Neural cell (in vitro differentiated cells): ENCODE results near the gene CALHM2. TPM values are rescaled to one million over a fixed set of nuclear protein-coding genes. Genes with fewer than 3 reads are reported as not detected.

Experiments used
- H2AFZ ChIP-seq: fragments of 200-600, 300-800 bp; sonication (generic), shearing (Covaris generic); 2 replicates; pipeline ENCODE4 v1.6.0; 2014; ENCODE audit warnings: low read depth, mild to moderate bottlenecking, antibody characterized with exemption, low read length, moderate library complexity
- H3F3A ChIP-seq: fragments of 200-600 bp; shearing (Covaris generic); 2 replicates; pipeline ENCODE4 v1.6.1; 2016; ENCODE audit warnings: mild to moderate bottlenecking, moderate library complexity, mixed read lengths, antibody characterized with exemption, low read length; ENCODE audit not compliant: insufficient read depth, poor library complexity, severe bottlenecking
- H3K27ac ChIP-seq: fragments of 200-600, 300-800 bp; sonication (generic), shearing (Covaris generic); 2 replicates; pipeline ENCODE4 v1.5.1; 2014; ENCODE audit warnings: mild to moderate bottlenecking, low read length, moderate library complexity
- H3K27me3 ChIP-seq: fragments of 300-800, 200-600 bp; sonication (generic), shearing (Covaris generic); 2 replicates; pipeline ENCODE4 v1.6.0; 2014; ENCODE audit warnings: mild to moderate bottlenecking, low read depth, low read length, moderate library complexity; ENCODE audit not compliant: insufficient read depth
- H3K36me3 ChIP-seq: fragments of 300-800, 200-600 bp; sonication (generic), shearing (Covaris generic); 2 replicates; pipeline ENCODE4 v1.5.1; 2014; ENCODE audit warnings: mild to moderate bottlenecking, antibody characterized with exemption, low read length, moderate library complexity; ENCODE audit not compliant: insufficient read depth
- H3K4me2 ChIP-seq: fragments of 300-800, 200-600 bp; sonication (generic), shearing (Covaris generic); 2 replicates; pipeline ENCODE4 v1.6.0; 2014; ENCODE audit warnings: mild to moderate bottlenecking, low read length
- H3K4me3 ChIP-seq: fragments of 300-800, 200-600 bp; sonication (generic), shearing (Covaris generic); 2 replicates; pipeline ENCODE4 v1.5.1; 2014; ENCODE audit warnings: mild to moderate bottlenecking, low read length, moderate library complexity
- H3K79me2 ChIP-seq: fragments of 200-600 bp; shearing (Covaris generic); replicated peaks from 2 replicates; pipeline ENCODE4 v1.6.0; 2014; ENCODE audit warnings: mild to moderate bottlenecking, low read length, moderate library complexity; ENCODE audit not compliant: insufficient read depth
- H3K9ac ChIP-seq: fragments of 300-800, 200-600 bp; sonication (generic), shearing (Covaris generic); 2 replicates; pipeline ENCODE4 v1.6.1; 2016; ENCODE audit warnings: mild to moderate bottlenecking, low read length, mixed read lengths
- H3K9me2 ChIP-seq: fragments of 200-600 bp; shearing (Covaris generic); 2 replicates; pipeline ENCODE4 v1.6.1; 2016; ENCODE audit warnings: mild to moderate bottlenecking, low read length, mixed read lengths; ENCODE audit not compliant: insufficient read depth
- H3K9me3 ChIP-seq: fragments of 200-600, 300-800 bp; sonication (generic), shearing (Covaris generic); 2 replicates; pipeline ENCODE4 v1.6.1; 2016; ENCODE audit warnings: mild to moderate bottlenecking, mixed run types, low read length, moderate library complexity, mixed read lengths
- H4K20me1 ChIP-seq: fragments of 200-600 bp; shearing (Covaris generic); 2 replicates; pipeline ENCODE4 v1.6.1; 2016; ENCODE audit warnings: mild to moderate bottlenecking, mixed run types; ENCODE audit not compliant: insufficient read depth
- CTCF ChIP-seq: fragments of 450-650 bp; IDR thresholded peaks from 2 replicates; pipeline ENCODE4 v1.5.1; 2014; ENCODE audit warnings: antibody characterized with exemption, mild to moderate bottlenecking, moderate library complexity; ENCODE audit not compliant: poor library complexity, severe bottlenecking
- EP300 ChIP-seq: fragments of 450-650 bp; conservative IDR thresholded peaks from 2 replicates; pipeline ENCODE4 v1.6.1; 2014; ENCODE audit warnings: antibody characterized with exemption, mild to moderate bottlenecking, moderate library complexity; ENCODE audit not compliant: poor library complexity, severe bottlenecking
- EZH2 ChIP-seq: fragments of 200-600, 300-800 bp; shearing (Covaris generic), sonication (generic); IDR thresholded peaks from 2 replicates; pipeline ENCODE4 v1.6.1; 2014; ENCODE audit warnings: antibody characterized with exemption, low read length, borderline replicate concordance, mild to moderate bottlenecking; ENCODE audit not compliant: insufficient read depth, poor library complexity, severe bottlenecking
- MXI1 ChIP-seq: fragments of 450-650 bp; conservative IDR thresholded peaks from 2 replicates; pipeline ENCODE4 v1.6.1; 2014; ENCODE audit warnings: antibody characterized with exemption, mild to moderate bottlenecking; ENCODE audit not compliant: poor library complexity, severe bottlenecking
- POLR2AphosphoS5 ChIP-seq: IDR thresholded peaks from 2 replicates; pipeline ENCODE4 v1.6.1; 2012
- RAD21 ChIP-seq: fragments of 450-650 bp; conservative IDR thresholded peaks from 2 replicates; pipeline ENCODE4 v1.6.1; 2014; ENCODE audit warnings: antibody characterized with exemption, mild to moderate bottlenecking, moderate library complexity
- REST ChIP-seq: IDR thresholded peaks from 2 replicates; pipeline ENCODE4 v1.6.1; 2012; ENCODE audit warnings: borderline replicate concordance
- SMC3 ChIP-seq: fragments of 450-650 bp; conservative IDR thresholded peaks from 2 replicates; pipeline ENCODE4 v1.6.1; 2014; ENCODE audit warnings: antibody characterized with exemption, mild to moderate bottlenecking, moderate library complexity; ENCODE audit not compliant: poor library complexity
- TAF1 ChIP-seq: IDR thresholded peaks from 2 replicates; pipeline ENCODE4 v1.6.1; 2012; ENCODE audit warnings: low read depth
- polyA plus RNA-seq: library from polyadenylated mRNA; depleted of rRNA; stranded (reverse); fragments of >200 nt; gene quantifications from 2 replicates; pipeline ENCODE4 v1.2.3, GENCODE V29; 2014

CALHM2 gene
- polyA plus RNA-seq, 1 donor from 2014 or later, result not detected

GRCh38 chr10:103428989-103429643 lies 23.1 kb downstream of the CALHM2 start:
- H3F3A ChIP-seq, result no peaks in the 10 kb centered on the region
- H3K36me3 ChIP-seq, result no peaks in the 10 kb centered on the region
- TF ChIP-seq EP300 (no peak), MXI1 (no peak), RAD21 (no peak), TAF1 (no peak), CTCF (no peak), SMC3 (no peak), POLR2AphosphoS5 (no peak), REST (no peak), EZH2 (no peak)

GRCh38 chr10:103427866-103428265 lies 24.3 kb downstream of the CALHM2 start:
- Histone ChIP-seq H3F3A (no peaks in the 10 kb centered on the region), H3K4me2 (no peak overlapping the region), H3K9me2 (no peaks in the 10 kb centered on the region), H4K20me1 (no peaks in the 10 kb centered on the region), H3K9me3 (no peaks in the 10 kb centered on the region), H3K36me3 (no peaks in the 10 kb centered on the region), H3K9ac (no peak overlapping the region), H3K79me2 (no peaks in the 10 kb centered on the region), H3K4me3 (no peak overlapping the region), H2AFZ (no peak overlapping the region), H3K27ac (no peak overlapping the region), H3K27me3 (no peaks in the 10 kb centered on the region)
- TF ChIP-seq SMC3 (no peak), RAD21 (no peak), MXI1 (no peak), REST (no peak), TAF1 (no peak), CTCF (no peak), EP300 (no peak)

More at GRCh38 chr10:103428989-103429643, 23.1 kb downstream of the CALHM2 start:
- no peak overlapping the region for H3K9ac ChIP-seq
- no peak overlapping the region for H2AFZ ChIP-seq
- H3K27ac ChIP-seq, result no peak overlapping the region
- no peaks in the 10 kb centered on the region for H3K27me3 ChIP-seq
- H3K79me2 ChIP-seq, result no peaks in the 10 kb centered on the region
- H3K9me3 ChIP-seq, result no peaks in the 10 kb centered on the region
- H3K4me2 ChIP-seq, result no peak overlapping the region
- H3K9me2 ChIP-seq, result no peaks in the 10 kb centered on the region
- H3K4me3 ChIP-seq, result no peak overlapping the region
- H4K20me1 ChIP-seq, result no peaks in the 10 kb centered on the region
